ENCODE data around the gene SCGB1D1.

DNA sequence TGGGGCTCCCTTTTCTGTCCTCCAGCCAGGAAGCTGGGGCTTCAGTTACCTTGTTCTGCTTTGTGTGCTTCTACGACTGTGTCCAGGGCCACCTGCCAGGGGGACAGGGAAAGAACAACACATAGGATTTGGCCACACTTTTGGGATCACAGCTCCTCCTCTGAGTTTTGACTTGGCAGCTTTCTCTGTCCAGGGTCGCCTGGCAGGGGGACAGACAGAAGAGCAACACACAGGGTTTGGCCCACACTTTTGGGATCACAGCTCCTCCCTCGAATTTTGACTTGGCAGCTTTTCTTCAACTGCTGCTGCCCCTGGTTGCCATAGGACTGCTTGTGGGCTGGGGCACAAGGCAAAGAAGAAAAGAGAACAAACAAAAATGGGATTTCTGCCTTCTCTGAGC lies 47.1 kb upstream of the SCGB1D1 start:
- TF ChIP-seq POLR2A (IDR thresholded peaks at IDR 0.05; ENCODE audit: low read length) (no peak), RAD21 (conservative IDR thresholded peaks at IDR 0.05 in 1 of 2, IDR thresholded peaks at IDR 0.05 in 1 of 2) (no peak), MAFK (IDR thresholded peaks at IDR 0.05; ENCODE audit: partially characterized antibody) (no peak), ESRRA (IDR thresholded peaks at IDR 0.05; ENCODE audit: borderline replicate concordance, low read length) (no peak), EHMT2 (IDR thresholded peaks at IDR 0.05; ENCODE audit: low read depth) (no peak), PHF8 (IDR thresholded peaks at IDR 0.05; ENCODE audit: borderline replicate concordance, low read depth) (no peak), JUN (IDR thresholded peaks at IDR 0.05) (no peak)
- TF ChIP-seq, protein P1, sequence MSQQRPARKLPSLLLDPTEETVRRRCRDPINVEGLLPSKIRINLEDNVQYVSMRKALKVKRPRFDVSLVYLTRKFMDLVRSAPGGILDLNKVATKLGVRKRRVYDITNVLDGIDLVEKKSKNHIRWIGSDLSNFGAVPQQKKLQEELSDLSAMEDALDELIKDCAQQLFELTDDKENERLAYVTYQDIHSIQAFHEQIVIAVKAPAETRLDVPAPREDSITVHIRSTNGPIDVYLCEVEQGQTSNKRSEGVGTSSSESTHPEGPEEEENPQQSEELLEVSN (IDR thresholded peaks at IDR 0.05; ENCODE audit: borderline replicate concordance, low read depth): no peak
- TF ChIP-seq, protein P2, sequence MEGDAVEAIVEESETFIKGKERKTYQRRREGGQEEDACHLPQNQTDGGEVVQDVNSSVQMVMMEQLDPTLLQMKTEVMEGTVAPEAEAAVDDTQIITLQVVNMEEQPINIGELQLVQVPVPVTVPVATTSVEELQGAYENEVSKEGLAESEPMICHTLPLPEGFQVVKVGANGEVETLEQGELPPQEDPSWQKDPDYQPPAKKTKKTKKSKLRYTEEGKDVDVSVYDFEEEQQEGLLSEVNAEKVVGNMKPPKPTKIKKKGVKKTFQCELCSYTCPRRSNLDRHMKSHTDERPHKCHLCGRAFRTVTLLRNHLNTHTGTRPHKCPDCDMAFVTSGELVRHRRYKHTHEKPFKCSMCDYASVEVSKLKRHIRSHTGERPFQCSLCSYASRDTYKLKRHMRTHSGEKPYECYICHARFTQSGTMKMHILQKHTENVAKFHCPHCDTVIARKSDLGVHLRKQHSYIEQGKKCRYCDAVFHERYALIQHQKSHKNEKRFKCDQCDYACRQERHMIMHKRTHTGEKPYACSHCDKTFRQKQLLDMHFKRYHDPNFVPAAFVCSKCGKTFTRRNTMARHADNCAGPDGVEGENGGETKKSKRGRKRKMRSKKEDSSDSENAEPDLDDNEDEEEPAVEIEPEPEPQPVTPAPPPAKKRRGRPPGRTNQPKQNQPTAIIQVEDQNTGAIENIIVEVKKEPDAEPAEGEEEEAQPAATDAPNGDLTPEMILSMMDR (IDR thresholded peaks at IDR 0.05): no peak
- TF ChIP-seq, protein P3, sequence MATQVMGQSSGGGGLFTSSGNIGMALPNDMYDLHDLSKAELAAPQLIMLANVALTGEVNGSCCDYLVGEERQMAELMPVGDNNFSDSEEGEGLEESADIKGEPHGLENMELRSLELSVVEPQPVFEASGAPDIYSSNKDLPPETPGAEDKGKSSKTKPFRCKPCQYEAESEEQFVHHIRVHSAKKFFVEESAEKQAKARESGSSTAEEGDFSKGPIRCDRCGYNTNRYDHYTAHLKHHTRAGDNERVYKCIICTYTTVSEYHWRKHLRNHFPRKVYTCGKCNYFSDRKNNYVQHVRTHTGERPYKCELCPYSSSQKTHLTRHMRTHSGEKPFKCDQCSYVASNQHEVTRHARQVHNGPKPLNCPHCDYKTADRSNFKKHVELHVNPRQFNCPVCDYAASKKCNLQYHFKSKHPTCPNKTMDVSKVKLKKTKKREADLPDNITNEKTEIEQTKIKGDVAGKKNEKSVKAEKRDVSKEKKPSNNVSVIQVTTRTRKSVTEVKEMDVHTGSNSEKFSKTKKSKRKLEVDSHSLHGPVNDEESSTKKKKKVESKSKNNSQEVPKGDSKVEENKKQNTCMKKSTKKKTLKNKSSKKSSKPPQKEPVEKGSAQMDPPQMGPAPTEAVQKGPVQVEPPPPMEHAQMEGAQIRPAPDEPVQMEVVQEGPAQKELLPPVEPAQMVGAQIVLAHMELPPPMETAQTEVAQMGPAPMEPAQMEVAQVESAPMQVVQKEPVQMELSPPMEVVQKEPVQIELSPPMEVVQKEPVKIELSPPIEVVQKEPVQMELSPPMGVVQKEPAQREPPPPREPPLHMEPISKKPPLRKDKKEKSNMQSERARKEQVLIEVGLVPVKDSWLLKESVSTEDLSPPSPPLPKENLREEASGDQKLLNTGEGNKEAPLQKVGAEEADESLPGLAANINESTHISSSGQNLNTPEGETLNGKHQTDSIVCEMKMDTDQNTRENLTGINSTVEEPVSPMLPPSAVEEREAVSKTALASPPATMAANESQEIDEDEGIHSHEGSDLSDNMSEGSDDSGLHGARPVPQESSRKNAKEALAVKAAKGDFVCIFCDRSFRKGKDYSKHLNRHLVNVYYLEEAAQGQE (IDR thresholded peaks at IDR 0.05): no peak
- TF ChIP-seq, protein P4, sequence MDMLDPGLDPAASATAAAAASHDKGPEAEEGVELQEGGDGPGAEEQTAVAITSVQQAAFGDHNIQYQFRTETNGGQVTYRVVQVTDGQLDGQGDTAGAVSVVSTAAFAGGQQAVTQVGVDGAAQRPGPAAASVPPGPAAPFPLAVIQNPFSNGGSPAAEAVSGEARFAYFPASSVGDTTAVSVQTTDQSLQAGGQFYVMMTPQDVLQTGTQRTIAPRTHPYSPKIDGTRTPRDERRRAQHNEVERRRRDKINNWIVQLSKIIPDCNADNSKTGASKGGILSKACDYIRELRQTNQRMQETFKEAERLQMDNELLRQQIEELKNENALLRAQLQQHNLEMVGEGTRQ (IDR thresholded peaks at IDR 0.05): no peak
- TF ChIP-seq, protein P5, sequence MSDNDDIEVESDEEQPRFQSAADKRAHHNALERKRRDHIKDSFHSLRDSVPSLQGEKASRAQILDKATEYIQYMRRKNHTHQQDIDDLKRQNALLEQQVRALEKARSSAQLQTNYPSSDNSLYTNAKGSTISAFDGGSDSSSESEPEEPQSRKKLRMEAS (IDR thresholded peaks at IDR 0.05): no peak
